Esophagus muscularis mucosa (tissue), 4 donors: Measurements from ENCODE around the gene SOBP. TPM values are rescaled to one million over a fixed set of nuclear protein-coding genes. Genes with fewer than 3 reads are reported as not detected.

Source experiments
- DNase-seq: peaks from one replicate; pipeline ENCODE4 v3.0.0-alpha.2; 2017; ENCODE audit errors: extremely low spot score
- H3K27ac ChIP-seq, 4 donors: fragments of 200-600 bp; sonication (generic); replicated peaks in 1 of 4; 1 replicate in 3 of 4; 2 replicates in 1 of 4; pipeline ENCODE4 v1.5.1; 2016 to 2019; ENCODE audit warnings: mild to moderate bottlenecking in 1 of 4
- H3K27me3 ChIP-seq, 4 donors: fragments of 200-600 bp; sonication (generic); one replicate each; pipeline versions ENCODE4 v1.5.1 to v1.6.0; 2016 to 2019
- H3K36me3 ChIP-seq, 4 donors: fragments of 200-600 bp; sonication (generic); one replicate each; pipeline ENCODE4 v1.5.1; 2016 to 2019
- H3K4me1 ChIP-seq, 4 donors: fragments of 200-600 bp; sonication (generic); one replicate each; pipeline ENCODE4 v1.5.1; 2016 to 2019
- H3K4me3 ChIP-seq, 4 donors: fragments of 200-600 bp; sonication (generic); 1 replicate in 2 of 4; 2 replicates in 2 of 4; pipeline ENCODE4 v1.5.1; 2016 to 2019; ENCODE audit warnings: mild to moderate bottlenecking in 4 of 4, moderate library complexity in 1 of 4
- H3K9me3 ChIP-seq, 4 donors: fragments of 200-600 bp; sonication (generic); 1 replicate in 3 of 4; 2 replicates in 1 of 4; pipeline ENCODE4 v1.5.1; 2016 to 2019
- CTCF ChIP-seq, 3 experiments: fragments of 200-600 bp in 2 of 3; fragments of 450-650 bp in 1 of 3; sonication (generic) in 2 of 3; IDR thresholded peaks; one replicate each; pipeline ENCODE4 v1.5.1; 2017 to 2019; ENCODE audit warnings: antibody characterized with exemption in 3 of 3, mild to moderate bottlenecking in 2 of 3, moderate library complexity in 1 of 3
- EP300 ChIP-seq: sonication (generic); formaldehyde crosslinking; IDR thresholded peaks from one replicate; pipeline ENCODE4 v1.6.1; 2017; ENCODE audit warnings: antibody characterized with exemption
- POLR2A ChIP-seq: fragments of 450-650 bp; IDR thresholded peaks from one replicate; pipeline ENCODE4 v1.6.1; 2017; ENCODE audit warnings: antibody characterized with exemption, moderate library complexity, mild to moderate bottlenecking, low read depth
- POLR2AphosphoS5 ChIP-seq, 2 donors: sonication (generic); formaldehyde crosslinking; IDR thresholded peaks; one replicate each; pipeline ENCODE4 v1.6.1; 2017; ENCODE audit warnings: antibody characterized with exemption in 2 of 2
- WGBS: methylation state at CpG from one replicate; pipeline ENCODE4 v1.1.5; 2018; 5-methylcytosine and 5-hydroxymethylcytosine counted together
- intact Hi-C: fragments of 100-400 bp; cut with DNase I; formaldehyde crosslinking; loops from one replicate; pipeline ENCODE4 v1.15.1; 2023
- total RNA-seq, 4 donors: library from RNA; depleted of rRNA; stranded (reverse); fragments of >200 nt; gene quantifications; one replicate each; pipeline versions ENCODE4 v1.1.0 to v1.2.1, GENCODE V29; 2016

SOBP gene
- total RNA-seq, 4 donors from 2014 or later = 18.6 to 44.1 (median 27.6) TPM

GRCh38 chr6:107488875-107489635 lies 862 bp upstream of the SOBP start:
- intact Hi-C loops = loop anchor here (10.0 kb wide), 2 partner anchors 146 to 176 kb away; no protein-coding TSS in a partner anchor
- TF ChIP-seq POLR2AphosphoS5 (IDR thresholded peaks at IDR 0.05) (peak in 1 of 2 donors; percentile 4), EP300 (no peak)
- under 1% methylated on average over 41 of the region's 51 CpGs for WGBS
- no peak for DNase-seq
- Histone ChIP-seq H3K27ac (peak overlapping the region; percentile 87 to 92 (median 90)), H3K36me3 (no peaks in the 10 kb centered on the region), H3K4me3 (peak overlapping the region; percentile 76 to 87 (median 80)), H3K9me3 (no peaks in the 10 kb centered on the region), H3K4me1 (peaks cover 27 to 51% (median 48%) of the 10 kb centered on the region in 4 donors), H3K27me3 (peaks cover 0 to 4% (median 0%) of the 10 kb centered on the region in 4 donors)

DNA sequence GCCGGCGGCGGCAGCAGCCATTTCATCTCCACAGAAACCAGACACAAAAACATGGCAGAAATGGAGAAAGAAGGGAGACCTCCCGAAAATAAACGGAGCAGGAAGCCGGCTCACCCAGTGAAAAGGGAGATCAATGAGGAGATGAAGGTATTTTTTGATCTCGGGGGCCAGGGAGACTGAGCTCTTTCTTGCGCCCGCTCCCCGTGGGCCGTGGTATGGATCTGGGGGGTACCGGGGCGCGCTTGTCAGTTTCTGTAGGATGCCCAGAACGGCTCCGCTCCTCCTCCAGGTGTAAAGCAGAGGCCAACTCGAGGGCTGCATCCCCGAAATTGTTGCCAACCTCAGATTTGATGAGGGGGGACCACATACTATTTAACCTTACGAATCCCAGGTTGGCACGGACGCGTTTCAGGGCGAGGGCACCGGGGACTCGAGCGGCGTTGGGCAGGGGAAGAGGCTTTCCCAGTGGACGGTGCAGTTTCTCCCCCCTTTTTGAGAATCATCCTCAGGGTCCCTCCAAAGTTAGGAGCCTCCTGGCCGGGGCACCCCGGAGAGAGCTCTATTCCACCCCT lies 735 bp downstream of the SOBP start:
- Histone ChIP-seq H3K9me3 (no peaks in the 10 kb centered on the region), H3K27ac (peak overlapping the region; percentile 87 to 92 (median 90)), H3K27me3 (peaks cover 0 to 4% (median 0%) of the 10 kb centered on the region in 4 donors), H3K4me3 (peak overlapping the region; percentile 76 to 87 (median 80)), H3K4me1 (peaks cover 40 to 67% (median 64%) of the 10 kb centered on the region in 4 donors), H3K36me3 (no peaks in the 10 kb centered on the region)
- WGBS = 0% methylated on average over 23 of the region's 30 CpGs
- DNase-seq = no peak
- intact Hi-C loops = loop anchor here (5.0 kb wide), 1 partner anchor 42 kb away; no protein-coding TSS in a partner anchor
- no peak for TF ChIP-seq POLR2AphosphoS5 (IDR thresholded peaks at IDR 0.05)
- no peak for TF ChIP-seq CTCF (IDR thresholded peaks at IDR 0.05)
- TF ChIP-seq POLR2A = no peak
- no peak for TF ChIP-seq EP300

DNA sequence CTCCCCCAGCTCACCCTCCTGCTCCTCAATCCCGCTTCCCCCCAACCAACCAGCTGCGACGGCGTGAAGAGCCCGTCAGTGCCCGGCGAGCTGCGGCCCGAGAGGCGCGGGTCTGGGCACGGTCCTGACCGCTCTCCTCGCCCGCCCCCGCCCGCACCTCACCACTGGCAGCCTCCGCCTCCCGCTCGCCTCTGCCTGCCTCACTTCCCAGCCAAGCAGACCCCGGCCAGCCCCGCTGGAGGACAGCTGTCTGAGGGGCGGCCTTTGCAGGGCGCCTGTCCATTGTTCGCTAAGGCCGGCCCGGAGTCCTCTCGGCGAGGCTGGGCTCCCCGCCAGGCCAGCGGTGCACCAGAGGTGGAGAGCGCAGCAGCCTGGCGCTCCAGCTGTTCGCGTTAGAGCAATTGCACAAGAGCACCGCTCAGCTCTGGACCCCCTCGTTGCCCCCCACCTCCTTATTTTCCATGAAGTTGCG lies 1.3 kb downstream of the SOBP start:
- peak overlapping the region; percentile 76 to 87 (median 80) for H3K4me3 ChIP-seq

GRCh38 chr6:107491760-107492660 lies 2.1 kb downstream of the SOBP start:
- intact Hi-C loops = loop anchor here (5.0 kb wide), 1 partner anchor 40 kb away; no protein-coding TSS in a partner anchor
- Histone ChIP-seq H3K27me3 (peaks cover 0 to 4% (median 0%) of the 10 kb centered on the region in 4 donors), H3K4me3 (peak overlapping the region; percentile 76 to 87 (median 80)), H3K27ac (peak overlapping the region; percentile 87 to 92 (median 90)), H3K36me3 (no peaks in the 10 kb centered on the region), H3K9me3 (no peaks in the 10 kb centered on the region), H3K4me1 (peaks cover 48 to 80% (median 78%) of the 10 kb centered on the region in 4 donors)
- no peak for DNase-seq
- no peak for TF ChIP-seq EP300
- TF ChIP-seq POLR2AphosphoS5 (IDR thresholded peaks at IDR 0.05) = peak in 1 of 2 donors; percentile 18
- 15% methylated on average over 14 of the region's 14 CpGs for WGBS

More for the DNA sequence above, 1.3 kb downstream of the SOBP start:
- Histone ChIP-seq H3K4me1 (peaks cover 44 to 72% (median 70%) of the 10 kb centered on the region in 4 donors), H3K27me3 (peaks cover 0 to 4% (median 0%) of the 10 kb centered on the region in 4 donors), H3K27ac (peak overlapping the region; percentile 87 to 92 (median 90)), H3K36me3 (no peaks in the 10 kb centered on the region), H3K9me3 (no peaks in the 10 kb centered on the region)
- intact Hi-C loops = loop anchor here (5.0 kb wide), 1 partner anchor 41 kb away; no protein-coding TSS in a partner anchor
- TF ChIP-seq POLR2AphosphoS5 (IDR thresholded peaks at IDR 0.05) (peak; percentile 25 to 33), POLR2A (no peak), CTCF (IDR thresholded peaks at IDR 0.05) (no peak), EP300 (no peak)
- DNase-seq = no peak
- 1% methylated on average over 19 of the region's 38 CpGs for WGBS
